Vagina (tissue), 2 donors: ENCODE data around the gene PRSS22. TPM values are rescaled to one million over a fixed set of nuclear protein-coding genes. Genes with fewer than 3 reads are reported as not detected.

Source experiments
- DNase-seq, 2 donors: peaks; one replicate each; pipeline ENCODE4 v3.0.0-alpha.2; 2017; ENCODE audit errors: extremely low spot score in 2 of 2
- H3K27ac ChIP-seq: fragments of 200-600 bp; sonication (generic); one replicate; pipeline ENCODE4 v1.5.1; 2019
- H3K27me3 ChIP-seq: fragments of 200-600 bp; sonication (generic); one replicate; pipeline ENCODE4 v1.5.1; 2019
- H3K36me3 ChIP-seq, 2 donors: fragments of 200-600 bp; sonication (generic); one replicate each; pipeline ENCODE4 v1.5.1; 2017 to 2019
- H3K4me1 ChIP-seq: fragments of 200-600 bp; sonication (generic); one replicate; pipeline ENCODE4 v1.5.1; 2019
- H3K4me3 ChIP-seq, 2 donors: fragments of 200-600 bp; sonication (generic); 1 replicate in 1 of 2; 2 replicates in 1 of 2; pipeline ENCODE4 v1.5.1; 2016 to 2019
- H3K9me3 ChIP-seq: fragments of 200-600 bp; sonication (generic); one replicate; pipeline ENCODE4 v1.5.1; 2019
- CTCF ChIP-seq, 3 experiments: fragments of 450-650 bp in 2 of 3; fragments of 200-600 bp in 1 of 3; sonication (generic) in 1 of 3; IDR thresholded peaks; one replicate each; pipeline ENCODE4 v1.5.1; 2017 to 2019; ENCODE audit warnings: antibody characterized with exemption in 3 of 3, mild to moderate bottlenecking in 2 of 3, moderate library complexity in 2 of 3
- POLR2A ChIP-seq, 2 donors: fragments of 450-650 bp; IDR thresholded peaks; one replicate each; pipeline ENCODE4 v1.6.1; 2017; ENCODE audit warnings: antibody characterized with exemption in 2 of 2, mild to moderate bottlenecking in 2 of 2, moderate library complexity in 2 of 2
- POLR2AphosphoS5 ChIP-seq, 2 donors: sonication (generic); formaldehyde crosslinking; IDR thresholded peaks; one replicate each; pipeline ENCODE4 v1.9.0; 2017; ENCODE audit warnings: antibody characterized with exemption in 2 of 2, mild to moderate bottlenecking in 2 of 2, low read depth in 1 of 2; ENCODE audit not compliant: insufficient read depth in 1 of 2
- intact Hi-C: fragments of 100-400 bp; cut with DNase I; formaldehyde crosslinking; loops from one replicate; pipeline ENCODE4 v1.15.1; 2023
- total RNA-seq: library from RNA; depleted of rRNA; stranded (reverse); fragments of >200 nt; gene quantifications from one replicate; pipeline ENCODE4 v1.2.3, GENCODE V29; 2016

Gene PRSS22
- total RNA-seq, 1 donor from 2014 or later: 38.8 TPM

GRCh38 chr16:2816751-2817339 lies 41.1 kb downstream of the PRSS22 start, which contains the start of gene PRSS21:
Gene PRSS21, plus strand, starts transcription at chr16:2817237. Its CDS starts 32 bp downstream, at chr16:2817269.
- Histone ChIP-seq H3K4me3 (no peak within 1 kb of the TSS), H3K27me3 (no peaks in the 10 kb centered on the region), H3K4me1 (no peaks in the 10 kb centered on the region), H3K27ac (no peak within 1 kb of the TSS), H3K36me3 (no peaks in the 10 kb centered on the region), H3K9me3 (no peaks in the 10 kb centered on the region)
- TF ChIP-seq POLR2AphosphoS5 (IDR thresholded peaks at IDR 0.05; ENCODE audit: insufficient read depth in 1 of 2, low read depth in 1 of 2): no peak
- no peak for TF ChIP-seq CTCF (IDR thresholded peaks at IDR 0.05)
- no peak for TF ChIP-seq POLR2A (IDR thresholded peaks at IDR 0.05)
- intact Hi-C loops: no loop called here
- DNase-seq: no peak

GRCh38 chr16:2815299-2815771 lies 42.6 kb downstream of the PRSS22 start:
- no peak for TF ChIP-seq POLR2AphosphoS5 (IDR thresholded peaks at IDR 0.05; ENCODE audit: insufficient read depth in 1 of 2, low read depth in 1 of 2)
- no peak for TF ChIP-seq POLR2A (IDR thresholded peaks at IDR 0.05)
- TF ChIP-seq CTCF (IDR thresholded peaks at IDR 0.05): no peak

GRCh38 chr16:2814551-2815298 lies 43.2 kb downstream of the PRSS22 start:
- Histone ChIP-seq H3K27me3 (no peaks in the 10 kb centered on the region), H3K27ac (no peak overlapping the region), H3K4me3 (no peak overlapping the region), H3K9me3 (no peaks in the 10 kb centered on the region), H3K4me1 (no peaks in the 10 kb centered on the region), H3K36me3 (no peaks in the 10 kb centered on the region)
- TF ChIP-seq POLR2AphosphoS5 (IDR thresholded peaks at IDR 0.05; ENCODE audit: insufficient read depth in 1 of 2, low read depth in 1 of 2) (no peak), POLR2A (IDR thresholded peaks at IDR 0.05) (no peak), CTCF (IDR thresholded peaks at IDR 0.05) (no peak)
- DNase-seq: no peak
- intact Hi-C loops: no loop called here

More at GRCh38 chr16:2815299-2815771, 42.6 kb downstream of the PRSS22 start:
- H3K4me3 ChIP-seq: no peak overlapping the region
- no peak for DNase-seq
- intact Hi-C loops: no loop called here
- H3K27ac ChIP-seq: no peak overlapping the region
- no peaks in the 10 kb centered on the region for H3K9me3 ChIP-seq
- no peaks in the 10 kb centered on the region for H3K36me3 ChIP-seq
- no peaks in the 10 kb centered on the region for H3K4me1 ChIP-seq
- no peaks in the 10 kb centered on the region for H3K27me3 ChIP-seq

GRCh38 chr16:2813771-2814221 lies 44.2 kb downstream of the PRSS22 start:
- Histone ChIP-seq H3K27me3 (no peaks in the 10 kb centered on the region), H3K4me3 (no peak overlapping the region), H3K36me3 (no peaks in the 10 kb centered on the region), H3K27ac (no peak overlapping the region), H3K9me3 (no peaks in the 10 kb centered on the region), H3K4me1 (no peaks in the 10 kb centered on the region)
- no peak for DNase-seq
- intact Hi-C loops: no loop called here
- no peak for TF ChIP-seq POLR2A (IDR thresholded peaks at IDR 0.05)
- TF ChIP-seq POLR2AphosphoS5 (IDR thresholded peaks at IDR 0.05; ENCODE audit: insufficient read depth in 1 of 2, low read depth in 1 of 2): no peak
- TF ChIP-seq CTCF (IDR thresholded peaks at IDR 0.05): no peak
